ENCODE data around the gene SHC2. TPM values are rescaled to one million over a fixed set of nuclear protein-coding genes. Genes with fewer than 3 reads are reported as not detected.

SHC2 gene
- polyA plus RNA-seq, 1 donor (not counting 4 experiments of a cell fraction or from before 2014, with no cell fraction given), result 2.5 TPM

GRCh38 chr19:401866-402511, 58.8 kb downstream of the SHC2 start:
- H3K9ac ChIP-seq (ENCODE audit: control insufficient read depth, extremely low read depth, insufficient read depth, low read length), result no peak overlapping the region
- TF ChIP-seq CTCF (optimal IDR thresholded peaks at IDR 0.05 in 1 of 3, IDR thresholded peaks at IDR 0.05 in 1 of 3, conservative IDR thresholded peaks at IDR 0.05 in 1 of 3; ENCODE audit: extremely low read depth in 1 of 3, insufficient read depth in 2 of 3, low read length in 3 of 3), result no peak
- no peak for TF ChIP-seq EZH2 (IDR thresholded peaks at IDR 0.05; ENCODE audit: low read length)
- H2AFZ ChIP-seq (ENCODE audit: control insufficient read depth, low read length), result no peak overlapping the region
- H4K20me1 ChIP-seq (ENCODE audit: control insufficient read depth, extremely low read depth, insufficient read depth, low read length), result no peaks in the 10 kb centered on the region
- no peak overlapping the region for H3K4me3 ChIP-seq (ENCODE audit: control insufficient read depth in 2 of 3, extremely low read depth in 1 of 3, insufficient read depth in 2 of 3, low read depth in 1 of 3, low read length in 3 of 3)
- dilution Hi-C loops (cut with MboI; ENCODE audit: extremely low pct_ligation_motif_present, low sequenced_read_pairs), result no loop called here
- H3K79me2 ChIP-seq (ENCODE audit: control insufficient read depth, insufficient read depth, low read length), result no peaks in the 10 kb centered on the region
- no peaks in the 10 kb centered on the region for H3K36me3 ChIP-seq (ENCODE audit: control insufficient read depth in 2 of 2, extremely low read depth in 1 of 2, insufficient read depth in 2 of 2, low read length in 2 of 2)
- no peak overlapping the region for H3K4me2 ChIP-seq (ENCODE audit: control insufficient read depth, extremely low read depth, insufficient read depth, low read depth, low read length)
- H3K9me1 ChIP-seq (ENCODE audit: control insufficient read depth, extremely low read depth, insufficient read depth, low read length), result no peaks in the 10 kb centered on the region
- DNase-seq (ENCODE audit: low read depth, low spot score) (no peak), FAIRE-seq (no peak)
- no peak overlapping the region for H3K27ac ChIP-seq (ENCODE audit: control insufficient read depth, insufficient read depth, low read length)
- H3K4me1 ChIP-seq (ENCODE audit: control insufficient read depth, extremely low read depth, insufficient read depth, low read length), result no peaks in the 10 kb centered on the region
- H3K27me3 ChIP-seq (ENCODE audit: control insufficient read depth, extremely low read depth, insufficient read depth, low read length), result no peaks in the 10 kb centered on the region
- H3K9me3 ChIP-seq (ENCODE audit: control insufficient read depth, low read depth, low read length), result no peaks in the 10 kb centered on the region

- Histone ChIP-seq H4K20me1 (ENCODE audit: control insufficient read depth, extremely low read depth, insufficient read depth, low read length) (no peaks in the 10 kb centered on the region), H3K4me3 (ENCODE audit: control insufficient read depth in 2 of 3, extremely low read depth in 1 of 3, insufficient read depth in 2 of 3, low read depth in 1 of 3, low read length in 3 of 3) (no peak overlapping the region), H3K9ac (ENCODE audit: control insufficient read depth, extremely low read depth, insufficient read depth, low read length) (no peak overlapping the region), H2AFZ (ENCODE audit: control insufficient read depth, low read length) (no peak overlapping the region), H3K9me3 (ENCODE audit: control insufficient read depth, low read depth, low read length) (no peaks in the 10 kb centered on the region), H3K27ac (ENCODE audit: control insufficient read depth, insufficient read depth, low read length) (no peak overlapping the region), H3K4me2 (ENCODE audit: control insufficient read depth, extremely low read depth, insufficient read depth, low read depth, low read length) (no peak overlapping the region), H3K4me1 (ENCODE audit: control insufficient read depth, extremely low read depth, insufficient read depth, low read length) (no peaks in the 10 kb centered on the region), H3K79me2 (ENCODE audit: control insufficient read depth, insufficient read depth, low read length) (no peaks in the 10 kb centered on the region), H3K9me1 (ENCODE audit: control insufficient read depth, extremely low read depth, insufficient read depth, low read length) (no peaks in the 10 kb centered on the region), H3K27me3 (ENCODE audit: control insufficient read depth, extremely low read depth, insufficient read depth, low read length) (no peaks in the 10 kb centered on the region), H3K36me3 (ENCODE audit: control insufficient read depth in 2 of 2, extremely low read depth in 1 of 2, insufficient read depth in 2 of 2, low read length in 2 of 2) (no peaks in the 10 kb centered on the region)
- DNase-seq (ENCODE audit: low read depth, low spot score) (no peak), FAIRE-seq (no peak)
- TF ChIP-seq CTCF (optimal IDR thresholded peaks at IDR 0.05 in 1 of 3, IDR thresholded peaks at IDR 0.05 in 1 of 3, conservative IDR thresholded peaks at IDR 0.05 in 1 of 3; ENCODE audit: extremely low read depth in 1 of 3, insufficient read depth in 2 of 3, low read length in 3 of 3) (no peak), EZH2 (IDR thresholded peaks at IDR 0.05; ENCODE audit: low read length) (no peak)
- dilution Hi-C loops (cut with MboI; ENCODE audit: extremely low pct_ligation_motif_present, low sequenced_read_pairs), result no loop called here
Observed at GRCh38 chr19:400976-401865, 59.6 kb downstream of the SHC2 start.
